ENCODE measurements around the gene ERVFRD-1. TPM values are rescaled to one million over a fixed set of nuclear protein-coding genes. Genes with fewer than 3 reads are reported as not detected.

The ERVFRD-1 gene
- not detected in 2 replicates for total RNA-seq

GRCh38 chr6:11110921-11111768 is at the start of gene ERVFRD-1:
TSS of gene ERVFRD-1 (minus strand) at chr6:11111725. CDS start at chr6:11105310, 6,415 bp downstream.

GRCh38 chr6:11093626-11094410 is 17.7 kb downstream of the ERVFRD-1 start, which contains the start of gene SMIM13:
TSS of gene SMIM13 (plus strand) at chr6:11093834. CDS start at chr6:11094314, 480 bp downstream.

Other genes with a start within 250 kb of the ERVFRD-1 start
- not detected in 2 replicates for gene GCM2, start 229.7 kb downstream of the ERVFRD-1 start, total RNA-seq
- gene SYCP2L, start 224.7 kb downstream of the ERVFRD-1 start, total RNA-seq = 0.48 and 0.64 TPM in 2 replicates
- gene ELOVL2, start 67.4 kb downstream of the ERVFRD-1 start, total RNA-seq = under 0.01 TPM in 1 of 2 replicates, not detected in the other
- gene SMIM13, start 17.9 kb downstream of the ERVFRD-1 start, total RNA-seq = 14.5 and 15.1 TPM in 2 replicates
- gene NEDD9, start 120.9 kb upstream of the ERVFRD-1 start, total RNA-seq = 1.9 and 34.2 TPM in 2 replicates

All from tracheal epithelial cell (primary cell).